Activated CD4-positive, alpha-beta T cell treated with anti-CD3 and anti-CD28 coated beads for 24 hours (primary cell): ENCODE measurements around the gene SLC29A2.
"Not testable (repeated sequence)": the region's sequence is repeated elsewhere in the genome, so short reads cannot be mapped to it uniquely, and the experiment has no call there.

ENCODE experiments used
- DNase-seq, 2 donors: peaks; one replicate each; pipeline ENCODE4 v3.0.0-alpha.2; 2020; ENCODE audit warnings: low read depth in 2 of 2

The SLC29A2 gene

DNA sequence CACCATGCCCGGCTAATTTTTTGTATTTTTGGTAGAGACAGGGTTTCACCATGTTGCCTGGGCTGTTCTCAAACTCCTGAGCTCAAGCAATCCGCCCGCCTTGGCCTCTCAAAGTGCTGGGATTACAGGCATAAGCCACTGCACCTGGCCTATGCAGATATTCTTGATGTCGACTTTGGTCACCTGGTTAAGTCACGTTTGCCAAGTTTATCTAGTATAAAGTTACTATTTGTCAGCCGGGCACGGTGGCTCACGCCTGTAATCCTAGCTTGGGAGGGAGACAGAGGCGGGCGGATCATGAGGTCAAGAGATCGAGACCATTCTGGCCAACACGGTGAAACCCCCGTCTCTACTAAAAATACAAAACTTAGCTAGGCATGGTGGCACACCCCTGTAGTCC is 12.8 kb upstream of the SLC29A2 start:
- not testable (repeated sequence) for DNase-seq

DNA sequence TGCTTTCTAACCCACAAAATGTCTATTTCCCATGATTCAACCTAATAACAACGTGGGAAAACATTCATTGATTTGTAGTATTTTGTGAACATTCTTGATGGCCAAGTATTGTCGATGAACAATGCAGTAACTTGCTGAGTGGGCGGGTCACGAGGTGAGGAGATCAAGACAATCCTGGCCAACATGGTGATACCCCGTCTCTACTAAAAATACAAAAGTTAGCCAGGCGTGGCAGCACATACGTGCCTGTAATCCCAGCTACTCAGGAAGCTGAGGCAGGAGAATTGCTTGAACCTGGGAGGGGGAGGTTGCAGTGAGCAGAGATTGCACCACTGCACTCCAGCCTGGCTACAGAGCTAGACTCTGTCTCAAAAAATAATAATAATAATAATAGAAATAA is 8.7 kb upstream of the SLC29A2 start:
- DNase-seq: not testable (repeated sequence)

DNA sequence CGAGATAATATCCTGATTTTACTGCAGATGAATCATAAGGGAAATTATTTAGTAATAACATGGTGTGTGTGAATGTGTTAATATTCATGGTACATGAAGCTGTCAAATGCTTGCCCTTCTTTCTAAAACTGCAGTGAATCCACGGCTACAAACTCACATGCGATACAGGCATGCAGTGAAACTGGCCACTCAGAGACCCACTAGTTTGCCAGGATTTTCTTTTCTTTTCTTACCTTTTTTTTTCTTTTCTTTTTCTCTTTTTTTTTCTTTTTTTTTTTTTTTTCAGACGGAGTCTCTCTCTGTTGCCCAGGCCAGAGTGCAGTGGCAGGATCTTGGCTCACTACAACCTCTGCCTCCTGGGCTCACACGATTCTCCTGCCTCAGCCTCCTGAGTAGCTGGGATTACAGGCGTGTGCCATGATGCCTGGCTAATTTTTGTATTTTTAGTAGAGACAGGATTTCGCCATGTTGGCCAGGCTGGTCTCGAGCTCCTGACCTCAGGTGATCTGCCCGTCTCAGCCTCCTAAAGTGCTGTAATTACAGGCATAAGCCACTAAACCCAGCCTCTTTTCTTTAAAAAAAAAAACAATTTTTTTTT is 2.2 kb upstream of the SLC29A2 start:
- not testable (repeated sequence) for DNase-seq

DNA sequence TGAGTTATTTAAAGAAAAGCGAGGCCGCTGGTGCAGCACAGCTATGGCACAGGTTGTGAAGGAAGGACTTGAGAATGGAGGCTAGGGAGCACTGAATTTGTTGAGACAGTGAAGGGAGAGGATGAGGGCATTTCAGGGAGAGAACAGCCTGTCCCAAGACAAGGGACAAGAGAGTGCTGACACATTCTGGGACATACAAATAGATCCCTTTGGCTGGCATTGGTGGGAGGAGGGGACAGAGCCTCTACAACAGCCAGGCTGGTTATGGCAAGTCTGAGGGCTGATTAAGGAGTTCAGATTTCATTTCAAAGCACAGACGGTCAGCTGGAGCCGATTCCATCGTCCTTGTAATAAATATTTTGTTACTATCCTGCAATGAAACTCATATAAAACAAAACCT is 1.7 kb upstream of the SLC29A2 start:
- no peak for DNase-seq

DNA sequence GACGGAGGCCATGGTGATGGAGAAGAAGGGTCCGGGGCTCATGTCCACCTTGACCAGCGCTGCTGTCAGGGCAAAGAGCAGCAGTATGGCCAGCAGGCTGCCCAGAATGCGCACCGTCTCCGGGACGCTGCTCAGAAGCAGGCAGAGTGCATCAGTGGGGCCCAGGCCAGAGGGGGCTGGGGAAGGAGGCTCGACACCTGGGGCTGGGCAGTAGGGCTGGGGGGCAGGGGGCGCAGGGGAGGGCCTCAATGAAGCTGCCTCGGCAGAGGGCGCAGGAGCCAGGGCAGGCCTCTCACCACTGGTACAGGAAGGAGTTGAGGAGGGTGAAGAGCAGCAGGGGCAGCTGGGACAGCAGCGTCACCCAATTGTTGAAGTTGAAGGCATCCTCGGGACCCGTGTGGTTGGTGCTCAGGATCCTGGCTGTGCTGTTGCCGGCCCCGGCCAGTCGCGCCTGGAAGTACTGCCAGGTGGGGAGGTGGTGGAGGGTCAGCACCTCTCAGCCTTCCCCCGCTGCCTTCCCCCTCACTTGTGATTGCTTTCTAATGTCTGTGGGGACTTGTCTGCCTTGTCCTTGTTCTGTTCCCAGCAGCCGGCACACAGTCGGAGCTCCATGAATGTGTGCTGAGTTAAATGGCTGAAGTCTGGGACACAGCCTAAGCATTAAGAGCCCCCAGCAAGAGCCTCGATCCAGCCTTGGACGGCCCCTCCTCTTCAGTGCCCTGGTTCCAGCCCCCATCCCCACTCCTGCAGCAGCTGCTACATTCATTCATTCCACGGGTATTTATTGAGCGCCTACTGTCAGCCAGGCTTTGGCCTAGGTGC is 2.3 kb downstream of the SLC29A2 start:
- no peak for DNase-seq

DNA sequence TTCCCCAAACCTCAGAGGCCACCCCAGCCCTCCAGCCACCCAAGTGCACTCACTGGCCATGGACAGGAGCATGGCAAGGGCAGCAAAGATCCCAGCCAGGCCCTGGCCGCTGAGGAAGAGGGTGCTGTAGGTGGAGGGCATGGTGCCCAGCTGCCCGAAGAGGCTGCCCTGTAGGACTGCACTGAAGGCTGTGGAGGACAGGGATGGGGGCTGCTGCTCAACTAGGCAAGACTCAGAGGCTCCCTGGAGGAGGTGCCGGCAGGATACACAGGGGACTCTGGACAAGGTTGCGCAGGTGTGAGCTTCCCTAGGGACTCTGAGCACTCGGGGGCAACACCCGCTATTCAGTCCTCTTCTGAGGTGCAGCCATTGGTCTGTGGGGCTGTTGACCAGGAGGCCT is 3.1 kb downstream of the SLC29A2 start:
- DNase-seq: no peak

DNA sequence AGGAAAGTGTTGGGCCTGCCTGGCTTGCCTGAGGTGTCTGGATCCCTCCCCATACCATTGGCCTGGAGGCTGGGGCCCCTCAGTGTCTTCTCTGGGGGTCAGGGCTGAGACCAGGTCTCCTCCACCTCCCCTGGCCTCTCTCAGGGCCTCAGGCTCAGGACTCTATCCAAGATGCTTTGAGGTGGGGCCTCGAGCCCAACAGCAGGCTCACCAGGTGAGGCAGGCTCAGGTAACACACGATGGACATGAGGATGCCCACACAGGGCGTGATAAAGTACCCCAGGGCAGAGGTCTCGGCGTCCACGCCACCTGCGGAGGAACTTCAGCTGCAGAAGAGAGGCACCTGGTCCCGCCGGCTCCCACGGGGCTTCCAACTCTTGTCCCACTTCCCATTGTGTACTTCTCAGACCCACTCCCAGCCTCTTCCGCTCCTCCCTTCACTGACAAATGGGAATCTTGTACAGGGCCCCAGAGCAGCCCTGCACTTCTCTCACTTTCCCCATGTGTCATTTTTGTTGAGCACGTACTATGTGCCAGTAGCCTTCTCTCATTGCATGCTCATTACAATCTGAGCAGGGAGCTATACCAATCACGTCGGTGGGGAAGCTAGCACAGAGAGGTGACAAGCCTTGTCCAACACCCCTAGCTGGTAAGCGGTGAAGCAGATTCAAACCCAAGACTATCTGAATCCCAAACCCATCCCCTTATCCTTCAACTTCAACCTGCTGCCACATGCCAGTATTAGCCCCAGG is 3.8 kb downstream of the SLC29A2 start:
- DNase-seq: no peak

DNA sequence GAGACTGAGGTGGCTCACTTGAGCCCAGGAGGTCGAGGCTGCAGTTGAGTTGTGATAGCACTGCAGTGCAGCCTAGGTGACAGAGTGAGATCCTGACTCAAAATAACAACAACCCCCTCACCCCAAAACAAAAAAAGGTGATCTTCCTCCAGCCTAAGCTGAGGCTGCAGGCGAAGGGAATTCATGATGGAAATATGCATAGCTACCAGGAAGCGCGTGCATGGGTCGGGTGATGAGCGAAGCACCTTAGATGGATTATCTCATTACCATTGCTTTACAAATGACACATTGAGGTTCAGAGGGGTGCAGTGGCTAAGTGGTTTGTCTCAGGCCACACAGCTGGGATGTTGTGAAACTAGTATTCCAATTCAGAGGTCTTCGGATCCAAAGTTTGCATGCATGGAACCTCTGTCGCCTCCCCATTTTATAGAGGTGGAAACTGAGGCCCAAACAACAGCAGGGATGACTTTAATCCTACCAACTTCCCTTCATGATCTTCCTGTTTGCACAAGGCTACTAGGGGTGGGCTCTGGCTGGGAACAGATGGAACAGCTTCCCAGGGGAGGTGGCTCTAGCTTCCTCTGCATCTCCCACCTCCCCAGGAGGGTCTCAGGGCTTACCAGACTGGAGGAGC is 4.6 kb downstream of the SLC29A2 start:
- no peak for DNase-seq

DNA sequence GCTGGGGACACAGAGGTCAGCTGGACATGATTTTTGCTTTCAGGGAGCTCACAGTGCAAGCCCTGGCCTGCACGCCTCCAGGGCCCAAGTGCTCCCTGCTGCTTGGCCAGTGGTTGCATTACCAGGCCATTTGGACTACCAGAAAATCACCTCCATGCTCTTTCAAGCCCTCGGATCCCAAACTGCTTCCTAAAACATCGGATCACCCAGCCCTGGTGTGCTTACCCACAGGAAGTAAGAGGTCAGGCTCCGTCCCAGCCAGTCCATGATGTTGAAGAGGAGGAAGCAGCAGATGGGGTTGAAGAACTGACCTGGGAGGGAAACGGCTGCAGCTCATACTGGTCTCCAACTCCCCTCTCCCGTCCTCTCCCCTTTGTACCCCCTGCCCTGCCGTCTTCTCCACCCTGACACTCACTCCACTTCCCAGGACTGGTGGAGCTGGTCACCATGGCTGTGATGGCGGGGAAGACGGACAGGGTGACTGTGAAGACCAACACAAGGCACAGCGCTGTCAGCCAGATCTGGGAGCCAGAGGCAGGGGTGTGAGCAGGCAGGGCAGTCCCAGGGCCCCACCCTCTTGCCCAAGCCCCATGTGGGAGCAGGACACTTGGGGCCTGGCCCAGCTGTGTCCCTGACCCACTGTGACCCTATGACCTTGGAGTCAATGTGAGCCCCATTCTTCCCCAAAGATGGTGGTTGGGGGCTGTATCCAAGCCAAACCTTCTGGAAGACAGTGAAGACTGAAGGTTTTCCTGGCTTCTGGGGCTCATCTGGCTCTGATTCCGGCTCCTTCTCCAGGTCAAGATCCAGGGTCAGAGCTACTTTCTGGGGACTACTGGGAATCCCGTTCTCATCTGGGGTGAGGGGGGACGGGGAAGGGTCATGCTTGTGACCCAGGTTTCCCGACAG is 5.6 kb downstream of the SLC29A2 start:
- no peak for DNase-seq

DNA sequence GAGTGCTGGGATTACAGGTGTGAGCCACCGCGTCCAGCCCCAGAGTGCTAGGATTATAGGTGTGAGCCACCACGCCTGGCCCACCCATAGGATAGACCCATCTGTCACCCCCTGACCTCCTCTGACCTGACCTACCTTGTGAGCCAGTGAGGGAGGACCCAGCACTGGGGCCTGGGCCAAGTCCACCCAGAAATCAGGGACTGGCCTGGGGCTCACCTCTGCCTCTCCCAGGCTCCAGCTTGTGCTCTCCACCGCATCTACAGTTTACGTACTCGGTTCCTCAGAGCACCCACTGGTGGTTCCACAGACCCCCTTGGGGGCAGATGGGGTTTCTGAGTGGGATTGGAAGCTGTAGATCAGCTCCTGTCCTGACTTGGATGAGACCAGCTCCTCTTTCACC is 6.4 kb downstream of the SLC29A2 start:
- DNase-seq: no peak

DNA sequence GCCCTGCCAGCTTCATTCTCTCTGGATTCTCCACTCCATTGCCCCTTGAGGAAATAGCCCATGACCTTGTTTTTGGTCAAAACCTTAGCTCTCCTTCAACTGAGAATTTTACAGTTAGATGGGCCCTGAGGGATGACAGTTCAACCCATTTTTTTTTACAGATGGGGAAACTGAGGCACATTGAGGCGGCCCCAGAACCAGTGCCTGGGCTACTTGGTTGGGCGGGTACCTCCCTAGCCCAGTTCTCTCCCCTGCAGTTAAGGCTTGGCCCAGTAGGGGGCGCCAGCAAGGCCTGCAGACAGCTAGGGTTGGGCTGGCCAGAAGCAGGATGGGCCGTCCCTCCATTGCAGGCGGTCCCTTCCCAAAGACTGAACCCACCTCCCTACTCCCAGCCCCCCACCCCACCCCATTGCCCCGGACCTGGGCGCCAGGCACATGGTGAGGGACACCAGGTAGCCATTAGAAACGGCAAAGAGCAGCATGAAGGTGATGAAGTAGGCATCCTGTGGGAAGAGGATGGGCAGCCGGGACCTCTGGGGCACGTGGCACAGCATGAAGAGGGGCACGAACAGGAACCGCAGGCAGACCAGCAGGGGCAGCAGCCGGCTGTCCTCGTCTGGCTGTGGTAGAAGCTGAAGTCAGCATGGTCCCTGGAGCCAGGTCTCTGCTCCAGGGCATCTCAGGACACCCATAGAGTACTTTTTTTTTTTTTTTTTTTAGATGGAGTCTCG is 7.6 kb downstream of the SLC29A2 start:
- peak; percentile 70 to 74 for DNase-seq

DNA sequence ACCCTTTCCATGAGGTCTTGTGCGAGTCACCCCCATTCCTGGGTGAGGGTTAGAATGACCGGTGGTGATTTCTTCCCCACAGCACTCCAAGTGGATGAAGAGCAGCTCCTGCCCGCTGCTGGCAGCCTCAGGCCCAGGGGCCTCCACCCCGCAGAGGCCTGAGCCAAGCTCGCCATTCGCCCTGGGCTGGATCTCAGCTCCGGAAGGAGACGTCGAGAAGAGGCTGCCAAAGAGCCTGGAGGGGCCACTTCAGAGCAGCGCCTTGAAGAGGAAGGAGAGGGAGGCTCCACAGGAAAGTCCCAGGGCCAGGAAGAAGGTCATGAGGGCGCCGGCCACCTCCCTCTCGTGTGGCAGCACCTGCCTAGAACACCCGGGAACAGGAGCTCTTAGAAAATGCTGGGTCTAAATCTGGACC is 8.4 kb downstream of the SLC29A2 start:
- no peak for DNase-seq

DNA sequence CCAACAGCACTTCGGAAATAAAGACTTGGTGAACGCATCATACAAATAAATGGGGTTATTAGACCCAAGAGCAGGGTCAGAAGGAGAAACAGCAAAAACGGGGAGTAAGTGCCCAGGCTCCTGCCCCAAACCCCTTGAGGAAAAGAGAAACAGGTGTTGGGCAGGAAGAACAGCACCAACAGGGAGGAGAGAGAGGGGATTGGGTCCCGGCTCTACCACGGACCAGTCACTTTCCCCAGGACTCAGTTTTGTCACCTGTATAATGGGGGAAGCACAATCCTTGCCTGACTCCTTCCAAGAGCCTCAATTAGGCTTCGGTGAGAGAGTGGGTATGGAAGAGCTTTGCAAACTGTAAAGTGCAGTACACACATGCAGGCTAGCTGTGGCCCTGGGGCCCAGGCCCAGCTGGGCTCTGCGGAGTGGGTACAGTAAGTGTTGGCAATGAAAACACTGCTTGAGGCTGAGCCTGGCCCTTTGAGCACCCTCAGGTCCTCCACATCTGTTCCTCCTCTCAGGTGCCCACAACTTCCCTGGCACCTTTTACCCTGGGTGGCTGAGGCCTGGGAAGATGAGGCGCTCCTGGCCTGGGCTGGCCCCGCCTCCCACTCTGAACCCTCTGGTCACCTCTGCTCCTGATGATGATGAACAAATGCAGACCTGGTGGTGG is 8.9 kb downstream of the SLC29A2 start:
- DNase-seq: no peak

DNA sequence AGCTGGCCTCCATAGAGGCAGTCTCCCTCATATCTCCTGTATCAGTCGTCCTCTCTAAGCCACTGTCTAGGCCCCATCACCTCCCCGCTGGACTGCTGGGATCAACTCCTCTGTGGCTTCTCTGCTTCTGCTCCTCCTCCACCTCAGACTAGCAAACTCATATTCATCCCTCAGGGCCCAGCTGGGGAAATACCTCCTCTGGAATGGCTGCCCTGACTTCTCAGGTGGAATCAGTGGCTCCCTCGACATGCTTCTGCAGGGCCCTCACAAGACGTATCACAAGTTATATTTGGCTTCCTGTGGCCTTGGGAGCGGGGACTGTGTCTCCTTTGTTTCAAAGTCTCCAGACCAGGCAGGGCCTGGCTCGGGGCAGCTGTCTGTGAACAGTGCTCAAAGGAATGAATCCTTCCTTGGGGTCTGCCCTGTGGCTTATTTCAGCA is 10.0 kb downstream of the SLC29A2 start:
- no peak for DNase-seq

DNA sequence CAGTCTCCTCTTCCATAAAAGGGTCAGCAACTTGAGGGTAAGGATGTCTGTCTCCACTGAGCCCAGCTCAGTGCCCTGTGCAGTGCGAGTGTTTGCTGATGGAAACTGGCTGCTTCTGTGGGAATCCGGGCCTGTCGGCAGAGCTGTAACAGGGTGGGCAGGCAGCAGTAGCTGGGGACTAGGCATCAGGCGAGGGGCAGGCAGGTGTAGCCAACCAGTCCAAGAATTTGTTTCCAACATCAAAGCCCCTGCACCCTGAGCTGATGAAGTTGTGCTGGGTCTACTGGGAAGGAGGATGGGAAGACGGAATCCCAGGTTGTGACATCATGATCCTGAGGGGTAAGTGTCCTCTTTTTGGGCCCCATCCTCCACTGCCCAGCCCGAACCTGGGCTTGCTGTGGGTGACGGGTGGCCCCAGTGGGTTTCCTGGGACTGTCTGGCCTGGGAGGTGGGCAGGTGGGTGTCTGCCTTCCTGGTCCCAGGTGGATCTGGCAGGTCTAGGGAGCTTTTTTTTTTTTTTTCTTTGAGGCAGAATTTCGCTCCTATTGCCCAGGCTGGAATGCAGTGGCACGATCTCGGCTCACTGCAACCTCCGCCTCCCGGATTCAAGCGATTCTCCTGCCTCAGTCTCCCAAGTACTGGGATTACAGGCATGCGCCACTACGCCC is 11.0 kb downstream of the SLC29A2 start:
- no peak for DNase-seq

DNA sequence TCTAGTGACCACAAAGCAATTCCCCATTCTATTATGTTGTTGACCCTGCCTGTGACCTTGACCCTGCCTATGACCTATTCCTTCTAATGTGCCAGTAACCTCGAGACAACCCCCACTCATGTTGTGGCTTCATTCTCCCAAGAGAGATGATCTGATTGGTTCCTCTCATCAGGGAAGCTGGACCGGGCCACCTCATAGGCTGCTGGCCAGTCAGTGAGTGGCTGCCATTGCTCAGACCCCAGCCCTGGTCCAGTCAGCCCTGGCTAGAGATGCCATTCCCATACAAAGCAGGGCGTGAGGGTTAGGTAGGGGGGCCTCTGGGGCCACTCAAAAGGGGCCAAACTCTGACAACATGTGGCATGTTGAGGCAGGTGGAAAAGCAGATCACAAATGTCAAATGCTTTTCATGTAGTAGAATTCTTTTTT is 11.9 kb downstream of the SLC29A2 start:
- no peak for DNase-seq

DNA sequence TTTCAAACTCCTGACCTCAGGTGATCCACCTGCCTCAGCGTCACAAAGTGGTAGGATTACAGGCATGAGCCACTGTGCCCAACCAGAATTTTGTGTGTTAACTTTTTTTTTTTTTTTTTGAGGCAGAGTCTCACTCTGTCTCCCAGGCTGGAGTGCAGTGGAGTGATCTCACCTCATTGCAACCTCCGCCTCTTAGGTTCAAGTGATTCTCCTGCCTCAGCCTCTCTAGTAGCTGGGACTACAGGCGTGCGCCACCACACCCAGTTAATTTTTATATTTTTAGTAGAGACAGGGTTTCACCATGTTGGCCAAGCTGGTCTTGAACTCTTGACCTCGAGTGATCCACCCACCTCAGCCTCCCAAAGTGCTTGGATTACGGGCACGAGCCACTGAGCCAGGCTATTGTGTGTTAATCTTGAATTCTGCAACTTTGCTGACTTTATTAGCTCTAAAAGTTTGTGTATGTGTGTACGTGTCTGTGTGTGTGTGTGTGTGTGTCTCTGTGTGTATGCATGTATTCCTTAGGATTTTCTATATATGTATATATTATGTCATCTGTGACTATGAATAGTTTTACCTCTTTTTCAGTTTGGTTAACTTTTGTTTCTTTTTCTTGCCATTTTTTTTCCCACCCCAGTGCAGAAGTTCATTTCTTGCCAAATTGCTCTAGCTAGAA is 20.9 kb downstream of the SLC29A2 start:
- DNase-seq: not testable (repeated sequence)

DNA sequence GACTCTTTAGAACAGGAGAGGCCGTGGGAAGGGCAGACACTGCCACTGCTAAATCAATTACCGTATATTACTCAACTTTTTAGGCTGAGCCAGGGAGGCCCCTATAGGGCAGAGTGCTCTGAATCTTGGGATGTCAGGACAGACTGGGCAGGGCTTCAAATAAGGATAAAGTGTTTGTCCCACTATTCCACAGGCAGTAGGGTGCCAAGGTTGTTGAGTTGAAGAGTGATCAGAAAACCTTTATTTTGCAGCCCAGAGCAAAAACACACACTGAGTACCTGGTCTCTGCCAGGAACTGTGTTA is 22.5 kb downstream of the SLC29A2 start:
- DNase-seq: no peak
